Type B pancreatic cell (in vitro differentiated cells): ENCODE data around the gene LRP6. TPM values are rescaled to one million over a fixed set of nuclear protein-coding genes. Genes with fewer than 3 reads are reported as not detected.
A peak's percentile ranks its signal among the peaks of the same experiment; 100 is the strongest.

Source experiments
- DNase-seq: peaks from one replicate; pipeline ENCODE4 v3.0.0; 2021; ENCODE audit warnings: mixed read lengths; ENCODE audit not compliant: unreplicated experiment; ENCODE audit errors: extremely low spot score
- H3K27ac Mint-ChIP-seq: 2 replicates; pipeline ENCODE4 v1.8.0; 2021; ENCODE audit warnings: mild to moderate bottlenecking, mixed read lengths
- H3K27me3 Mint-ChIP-seq: 2 replicates; pipeline ENCODE4 v1.8.0; 2021; ENCODE audit warnings: mixed read lengths
- H3K36me3 Mint-ChIP-seq: 2 replicates; pipeline ENCODE4 v1.8.0; 2021; ENCODE audit warnings: mixed read lengths
- H3K4me1 Mint-ChIP-seq: one replicate; pipeline ENCODE4 v1.8.0; 2021; ENCODE audit warnings: mixed read lengths; ENCODE audit not compliant: unreplicated experiment
- H3K4me3 Mint-ChIP-seq: 2 replicates; pipeline ENCODE4 v1.8.0; 2021; ENCODE audit warnings: mild to moderate bottlenecking, mixed read lengths
- H3K9me3 Mint-ChIP-seq: 2 replicates; pipeline ENCODE4 v1.8.0; 2021; ENCODE audit warnings: mixed read lengths
- total RNA-seq: library from RNA; stranded (reverse); gene quantifications from 2 replicates; pipeline ENCODE4 v1.2.1, GENCODE V29; 2021; ENCODE audit warnings: low replicate concordance
- TF ChIP-seq, protein P1 (sequence below): fragments of 200-600 bp; sonication (generic); conservative IDR thresholded peaks from 2 replicates; pipeline ENCODE4 v1.5.0; 2021; ENCODE audit warnings: antibody characterized with exemption, mild to moderate bottlenecking

LRP6 gene
- total RNA-seq, 1 donor from 2014 or later: 57.7 TPM

DNA sequence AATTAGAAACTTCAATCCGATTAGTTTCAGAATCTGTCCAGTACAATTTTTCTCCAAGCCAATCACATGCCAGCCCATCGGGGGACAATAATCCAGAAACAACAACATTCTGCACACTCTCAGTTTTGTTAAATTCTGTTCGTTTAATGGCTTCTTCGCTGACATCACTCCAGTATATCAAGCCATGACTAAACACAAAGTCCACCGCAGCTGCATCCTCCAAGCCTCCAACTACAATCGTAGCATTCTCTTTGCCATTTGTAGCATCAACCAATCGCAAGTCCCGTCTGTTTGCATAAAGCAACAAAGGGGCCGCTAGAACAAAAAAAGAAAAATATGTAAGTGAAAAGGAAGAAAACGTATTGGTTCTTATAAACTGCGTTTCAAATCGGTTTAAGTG lies 22.5 kb downstream of the LRP6 start:
- Mint-ChIP-seq H3K27me3 (no peaks in the 10 kb centered on the region), H3K4me1 (peaks cover 6% of the 10 kb centered on the region), H3K36me3 (peaks cover 39% of the 10 kb centered on the region), H3K27ac (no peak overlapping the region), H3K9me3 (no peaks in the 10 kb centered on the region), H3K4me3 (no peak overlapping the region)
- TF ChIP-seq, protein P1, sequence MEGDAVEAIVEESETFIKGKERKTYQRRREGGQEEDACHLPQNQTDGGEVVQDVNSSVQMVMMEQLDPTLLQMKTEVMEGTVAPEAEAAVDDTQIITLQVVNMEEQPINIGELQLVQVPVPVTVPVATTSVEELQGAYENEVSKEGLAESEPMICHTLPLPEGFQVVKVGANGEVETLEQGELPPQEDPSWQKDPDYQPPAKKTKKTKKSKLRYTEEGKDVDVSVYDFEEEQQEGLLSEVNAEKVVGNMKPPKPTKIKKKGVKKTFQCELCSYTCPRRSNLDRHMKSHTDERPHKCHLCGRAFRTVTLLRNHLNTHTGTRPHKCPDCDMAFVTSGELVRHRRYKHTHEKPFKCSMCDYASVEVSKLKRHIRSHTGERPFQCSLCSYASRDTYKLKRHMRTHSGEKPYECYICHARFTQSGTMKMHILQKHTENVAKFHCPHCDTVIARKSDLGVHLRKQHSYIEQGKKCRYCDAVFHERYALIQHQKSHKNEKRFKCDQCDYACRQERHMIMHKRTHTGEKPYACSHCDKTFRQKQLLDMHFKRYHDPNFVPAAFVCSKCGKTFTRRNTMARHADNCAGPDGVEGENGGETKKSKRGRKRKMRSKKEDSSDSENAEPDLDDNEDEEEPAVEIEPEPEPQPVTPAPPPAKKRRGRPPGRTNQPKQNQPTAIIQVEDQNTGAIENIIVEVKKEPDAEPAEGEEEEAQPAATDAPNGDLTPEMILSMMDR: no peak
- no peak for DNase-seq

DNA sequence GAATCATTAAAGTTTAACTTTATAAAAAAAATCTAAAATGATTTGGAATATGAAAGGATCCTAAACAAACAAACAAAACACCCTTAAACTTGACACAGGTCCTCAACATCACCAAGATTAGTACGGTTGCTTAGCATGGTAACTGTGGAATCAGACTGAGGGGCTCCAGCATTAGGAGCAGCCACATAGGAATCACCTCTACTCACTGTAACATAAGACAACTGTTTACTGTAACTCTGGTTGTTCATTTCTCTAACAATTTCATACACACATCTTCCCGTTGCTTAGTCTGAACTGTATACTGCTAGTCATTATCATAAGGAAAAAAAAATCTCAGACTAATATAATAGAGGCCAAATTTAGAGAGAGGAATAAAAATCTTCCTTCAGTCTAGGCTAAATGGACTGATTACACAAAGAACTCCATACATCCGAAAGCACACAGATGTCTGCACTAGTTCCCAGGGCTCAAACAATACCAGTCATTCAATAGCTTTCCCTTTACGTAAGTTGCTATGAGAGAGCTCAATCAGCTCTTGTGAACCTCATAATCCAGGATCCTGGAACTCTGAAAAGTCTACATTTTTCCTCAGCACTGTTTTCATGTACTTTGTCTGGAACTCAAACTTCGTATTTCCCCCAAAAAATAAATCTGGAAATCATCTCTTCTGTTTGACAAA lies 26.0 kb downstream of the LRP6 start:
- Mint-ChIP-seq H3K27ac (peak overlapping the region; percentile 54), H3K4me3 (peak overlapping the region; percentile 13), H3K36me3 (peaks cover 49% of the 10 kb centered on the region), H3K27me3 (no peaks in the 10 kb centered on the region), H3K9me3 (peaks cover 5% of the 10 kb centered on the region), H3K4me1 (peaks cover 6% of the 10 kb centered on the region)
- TF ChIP-seq, protein P1: no peak
- DNase-seq: no peak

DNA sequence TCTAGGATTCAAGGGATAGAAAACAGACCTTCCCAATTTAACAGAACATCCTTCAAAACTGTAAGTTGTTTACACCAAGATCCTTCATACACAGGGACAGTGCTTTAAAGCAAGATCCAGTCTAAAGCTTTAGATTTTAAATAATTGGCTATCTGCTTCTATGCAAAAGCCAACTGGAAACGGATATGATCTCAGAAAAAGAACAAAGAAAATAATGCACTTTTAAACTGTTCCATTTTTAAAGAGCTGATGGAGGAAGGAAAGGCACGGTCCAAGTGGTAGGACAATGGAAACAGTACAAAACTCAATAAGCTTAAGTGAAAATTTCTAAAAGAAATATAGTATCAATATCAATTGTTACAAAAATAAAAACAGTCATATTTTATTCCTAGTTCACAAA lies 27.7 kb downstream of the LRP6 start:
- no peak overlapping the region for H3K4me3 Mint-ChIP-seq
- H3K36me3 Mint-ChIP-seq: peaks cover 47% of the 10 kb centered on the region
- peaks cover 6% of the 10 kb centered on the region for H3K4me1 Mint-ChIP-seq
- TF ChIP-seq, protein P1: no peak
- H3K27ac Mint-ChIP-seq: no peak overlapping the region
- peaks cover 5% of the 10 kb centered on the region for H3K9me3 Mint-ChIP-seq
- DNase-seq: no peak
- no peaks in the 10 kb centered on the region for H3K27me3 Mint-ChIP-seq

DNA sequence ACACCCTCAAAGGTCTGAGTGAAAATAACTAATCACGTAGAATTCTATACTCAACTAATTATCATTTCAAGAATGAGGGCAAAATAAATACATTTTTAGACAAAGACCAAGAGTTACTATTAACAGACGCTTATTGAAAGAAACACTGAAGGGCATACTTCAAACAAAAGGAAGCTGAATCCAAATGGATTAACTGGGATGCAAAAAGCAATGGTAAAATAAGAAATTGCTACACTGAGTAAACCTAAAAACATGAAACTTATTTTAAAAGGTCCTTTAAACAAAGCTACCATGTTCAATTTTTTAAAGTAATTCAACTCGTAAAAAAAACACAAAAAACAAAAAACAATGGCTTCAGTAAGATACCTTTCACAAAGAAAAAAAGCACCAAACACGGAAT lies 28.2 kb downstream of the LRP6 start:
- H3K27ac Mint-ChIP-seq: no peak overlapping the region
- no peak overlapping the region for H3K4me3 Mint-ChIP-seq
- no peaks in the 10 kb centered on the region for H3K27me3 Mint-ChIP-seq
- peaks cover 5% of the 10 kb centered on the region for H3K9me3 Mint-ChIP-seq
- DNase-seq: no peak
- peaks cover 43% of the 10 kb centered on the region for H3K36me3 Mint-ChIP-seq
- peaks cover 6% of the 10 kb centered on the region for H3K4me1 Mint-ChIP-seq
- TF ChIP-seq, protein P1: no peak

DNA sequence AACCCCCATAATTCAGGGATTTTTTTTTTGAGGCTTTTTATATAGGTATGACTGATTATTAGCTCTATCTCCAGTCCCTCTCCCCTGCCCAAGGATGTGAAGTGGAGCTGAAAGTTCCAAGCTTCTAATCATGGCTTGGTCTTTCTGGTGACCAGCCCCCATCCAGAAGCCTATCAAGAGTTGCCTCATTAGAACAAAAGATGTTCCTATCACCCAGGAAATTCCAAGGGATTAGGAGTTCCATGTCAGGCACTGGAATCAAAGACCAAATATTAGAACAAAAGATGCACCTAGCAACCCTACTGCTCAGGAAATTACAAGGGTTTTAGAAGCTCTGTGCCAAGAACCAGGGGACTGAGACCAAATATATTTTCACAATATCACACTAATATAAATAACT lies 29.9 kb downstream of the LRP6 start:
- no peak overlapping the region for H3K27ac Mint-ChIP-seq
- peaks cover 42% of the 10 kb centered on the region for H3K36me3 Mint-ChIP-seq
- no peak overlapping the region for H3K4me3 Mint-ChIP-seq
- TF ChIP-seq, protein P1: no peak
- H3K27me3 Mint-ChIP-seq: no peaks in the 10 kb centered on the region
- no peak for DNase-seq
- peaks cover 5% of the 10 kb centered on the region for H3K9me3 Mint-ChIP-seq
- H3K4me1 Mint-ChIP-seq: peaks cover 6% of the 10 kb centered on the region
